ENCODE measurements around the gene ZNF862.

The ZNF862 gene

GRCh38 chr7:149838224-149838991, at the start of gene ZNF862:
ZNF862 (plus strand) TSS chr7:149838375; CDS start chr7:149838612, 237 bp downstream.
- DNase-seq (ENCODE audit: low spot score) = peak; percentile 99

DNA sequence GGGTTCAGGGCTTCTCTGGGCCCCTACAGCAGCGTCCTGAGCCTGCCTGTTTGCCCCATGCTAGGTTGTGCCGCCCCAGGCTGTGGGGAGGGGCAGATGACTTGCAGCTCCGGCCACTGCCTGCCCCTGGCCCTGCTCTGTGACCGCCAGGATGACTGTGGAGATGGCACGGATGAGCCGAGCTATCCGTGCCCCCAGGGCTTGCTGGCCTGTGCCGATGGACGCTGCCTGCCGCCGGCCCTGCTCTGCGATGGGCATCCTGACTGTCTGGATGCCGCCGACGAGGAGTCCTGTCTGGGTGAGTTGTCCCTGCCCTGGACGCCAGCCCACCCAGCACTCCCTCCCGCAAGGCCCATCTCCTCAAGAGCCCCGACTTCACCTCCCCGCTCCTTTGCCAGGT, 49.1 kb upstream of the ZNF862 start:
- no peak for DNase-seq (ENCODE audit: low spot score)

DNA sequence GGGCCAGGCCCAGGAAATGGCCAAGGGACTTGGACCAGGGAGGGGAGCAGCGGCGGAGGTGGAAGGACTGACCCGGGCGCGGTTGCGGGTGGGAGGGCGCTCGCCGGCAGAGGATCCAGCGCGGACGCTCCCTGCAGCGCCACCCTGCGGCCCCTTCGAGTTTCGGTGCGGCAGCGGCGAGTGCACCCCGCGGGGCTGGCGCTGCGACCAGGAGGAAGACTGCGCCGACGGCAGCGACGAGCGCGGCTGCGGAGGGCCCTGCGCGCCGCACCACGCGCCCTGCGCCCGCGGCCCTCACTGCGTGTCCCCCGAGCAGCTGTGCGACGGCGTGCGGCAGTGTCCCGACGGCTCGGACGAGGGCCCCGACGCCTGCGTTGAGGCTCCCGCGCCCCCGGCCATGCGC, 48.0 kb upstream of the ZNF862 start:
- DNase-seq (ENCODE audit: low spot score) = peak; percentile 84

DNA sequence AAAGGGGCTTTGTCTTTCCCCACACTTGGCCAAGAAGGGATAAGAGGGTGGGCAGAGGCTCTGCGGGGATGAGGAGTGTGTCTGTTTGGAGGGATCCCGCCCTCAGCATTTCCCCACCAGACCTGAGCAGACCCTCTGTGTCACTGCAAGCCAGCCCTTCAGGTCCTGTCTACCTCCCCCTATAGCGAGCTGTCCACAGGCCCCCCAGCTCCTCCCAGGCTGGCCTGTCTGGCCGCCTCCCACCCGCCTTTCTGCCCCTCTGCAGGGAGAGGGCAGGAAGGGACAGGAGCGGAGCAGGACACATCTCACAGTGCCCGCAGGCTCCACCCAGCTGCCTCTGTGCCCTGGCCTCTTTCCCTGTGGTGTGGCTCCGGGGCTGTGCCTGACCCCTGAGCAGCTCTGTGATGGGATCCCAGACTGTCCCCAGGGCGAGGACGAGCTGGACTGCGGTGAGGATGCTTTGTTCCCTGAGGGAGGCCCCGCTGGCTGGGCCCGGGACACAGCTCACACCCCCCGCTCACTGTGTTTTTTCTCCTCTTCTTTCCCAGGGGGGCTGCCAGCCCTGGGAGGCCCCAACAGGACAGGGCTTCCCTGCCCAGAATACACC, 47.3 kb upstream of the ZNF862 start:
- DNase-seq (ENCODE audit: low spot score) = no peak

GRCh38 chr7:149791411-149792219, 46.6 kb upstream of the ZNF862 start:
- DNase-seq (ENCODE audit: low spot score) = no peak

DNA sequence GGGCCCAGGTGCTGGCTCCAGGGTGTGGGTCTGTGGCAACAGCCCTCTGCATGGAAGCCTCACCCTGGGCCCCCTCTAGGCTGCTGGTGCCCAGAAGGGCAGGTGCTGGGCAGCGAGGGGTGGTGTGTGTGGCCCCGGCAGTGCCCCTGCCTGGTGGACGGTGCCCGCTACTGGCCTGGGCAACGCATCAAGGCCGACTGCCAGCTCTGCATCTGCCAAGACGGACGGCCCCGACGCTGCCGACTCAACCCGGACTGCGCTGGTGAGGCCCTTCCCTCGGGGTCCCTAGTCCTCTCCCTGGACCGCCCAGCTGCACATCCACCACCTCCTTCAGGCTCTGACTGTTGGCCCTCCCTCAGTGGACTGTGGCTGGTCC, 46.0 kb upstream of the ZNF862 start:
- no peak for DNase-seq (ENCODE audit: low spot score)

DNA sequence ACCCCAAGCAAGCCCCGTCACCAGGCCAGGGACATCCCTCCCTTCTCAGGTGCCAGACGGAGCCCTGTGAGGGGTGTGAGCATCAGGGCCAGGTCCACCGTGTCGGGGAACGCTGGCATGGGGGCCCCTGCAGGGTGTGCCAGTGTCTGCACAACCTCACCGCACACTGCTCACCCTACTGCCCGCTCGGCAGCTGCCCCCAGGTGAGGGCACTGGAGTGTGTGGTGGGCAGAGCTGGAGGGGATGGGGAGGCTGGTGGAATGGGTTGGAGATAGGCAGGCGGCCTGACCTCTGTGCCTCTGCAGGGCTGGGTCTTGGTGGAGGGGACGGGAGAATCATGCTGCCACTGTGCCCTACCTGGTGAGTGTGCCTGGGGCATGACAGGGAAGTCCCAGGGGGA, 44.9 kb upstream of the ZNF862 start:
- no peak for DNase-seq (ENCODE audit: low spot score)

- DNase-seq (ENCODE audit: low spot score) = no peak
These were observed 43.5 kb upstream of the ZNF862 start for GRCh38 chr7:149794661-149795060.

DNA sequence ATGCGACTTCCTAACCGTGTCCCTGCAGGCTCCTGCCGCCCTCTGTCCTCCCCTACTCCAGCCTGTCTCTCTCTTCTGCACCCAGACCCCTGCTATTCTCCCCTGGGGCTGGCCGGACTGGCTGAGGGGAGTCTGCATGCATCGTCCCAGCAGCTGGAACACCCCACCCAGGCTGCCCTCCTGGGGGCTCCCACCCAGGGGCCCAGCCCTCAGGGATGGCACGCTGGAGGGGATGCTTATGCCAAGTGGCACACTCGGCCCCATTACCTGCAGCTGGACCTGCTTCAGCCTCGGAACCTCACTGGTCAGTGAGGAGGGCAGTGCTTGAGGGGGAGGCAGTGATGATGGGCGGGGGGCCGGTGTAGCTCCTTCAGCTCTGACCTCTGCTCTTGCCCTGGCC, 43.0 kb upstream of the ZNF862 start:
- DNase-seq (ENCODE audit: low spot score) = no peak

DNA sequence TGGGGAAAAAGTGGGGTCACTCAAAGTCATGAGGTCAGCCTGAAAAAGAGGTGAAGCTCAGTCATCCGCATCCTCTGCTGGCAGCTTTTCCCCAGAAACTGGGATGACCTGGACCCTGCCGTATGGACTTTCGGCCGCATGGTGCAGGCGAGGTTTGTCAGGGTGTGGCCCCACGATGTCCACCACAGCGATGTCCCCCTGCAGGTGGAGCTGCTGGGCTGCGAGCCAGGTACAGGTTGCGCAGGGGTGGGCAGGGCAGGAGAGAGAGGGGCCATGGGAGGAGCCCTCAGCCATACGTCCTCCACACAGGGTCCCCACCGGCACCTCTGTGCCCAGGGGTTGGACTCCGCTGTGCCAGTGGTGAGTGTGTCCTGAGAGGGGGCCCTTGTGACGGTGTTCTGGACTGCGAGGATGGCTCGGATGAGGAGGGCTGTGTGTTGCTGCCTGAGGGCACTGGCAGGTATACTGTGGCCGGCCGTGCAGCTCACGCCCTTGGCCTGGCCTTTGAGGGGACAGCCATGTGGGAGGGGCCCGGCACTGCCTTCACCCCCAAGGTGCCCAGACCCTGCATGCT, 41.8 kb upstream of the ZNF862 start:
- no peak for DNase-seq (ENCODE audit: low spot score)

DNA sequence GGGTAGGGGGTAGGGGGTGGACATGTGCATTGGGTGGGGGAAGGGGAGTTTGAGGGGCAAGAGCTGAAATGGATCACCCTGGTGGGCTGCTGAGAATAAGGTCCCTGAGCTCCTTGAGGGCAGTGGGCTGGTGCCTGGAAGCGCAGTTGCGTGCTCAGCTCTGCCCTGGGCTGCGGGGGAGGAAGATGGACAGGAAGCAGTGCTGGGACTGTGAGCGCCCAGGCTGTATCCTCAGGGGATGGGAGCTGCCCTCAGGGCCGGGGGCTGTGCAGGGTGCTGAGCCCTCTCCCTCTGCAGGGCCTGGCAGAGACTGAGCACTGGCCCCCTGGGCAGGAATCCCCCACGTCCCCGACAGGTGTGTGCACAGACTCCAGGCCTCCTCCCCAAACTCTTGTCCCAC, 40.4 kb upstream of the ZNF862 start:
- DNase-seq (ENCODE audit: low spot score) = no peak

- DNase-seq (ENCODE audit: low spot score) = peak; percentile 72
These were observed 38.6 kb upstream of the ZNF862 start for GRCh38 chr7:149799397-149800168.

DNA sequence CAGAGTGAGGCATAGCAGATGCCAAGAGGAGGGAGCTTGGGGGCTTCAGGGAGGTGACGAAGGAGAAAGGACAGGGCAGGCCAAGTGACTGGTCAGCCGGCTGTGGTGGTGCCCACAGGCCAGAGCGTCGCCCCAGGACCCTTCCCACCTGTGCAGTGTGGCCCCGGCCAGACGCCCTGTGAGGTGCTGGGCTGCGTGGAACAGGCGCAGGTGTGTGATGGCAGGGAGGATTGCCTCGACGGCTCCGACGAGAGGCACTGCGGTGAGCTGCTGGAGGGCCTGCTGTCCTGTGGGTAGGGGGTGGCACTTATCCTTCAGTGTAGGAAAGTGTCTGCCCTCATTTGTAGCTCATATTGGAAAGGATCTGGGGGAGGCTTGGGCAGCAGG, 38.0 kb upstream of the ZNF862 start:
- no peak for DNase-seq (ENCODE audit: low spot score)

DNA sequence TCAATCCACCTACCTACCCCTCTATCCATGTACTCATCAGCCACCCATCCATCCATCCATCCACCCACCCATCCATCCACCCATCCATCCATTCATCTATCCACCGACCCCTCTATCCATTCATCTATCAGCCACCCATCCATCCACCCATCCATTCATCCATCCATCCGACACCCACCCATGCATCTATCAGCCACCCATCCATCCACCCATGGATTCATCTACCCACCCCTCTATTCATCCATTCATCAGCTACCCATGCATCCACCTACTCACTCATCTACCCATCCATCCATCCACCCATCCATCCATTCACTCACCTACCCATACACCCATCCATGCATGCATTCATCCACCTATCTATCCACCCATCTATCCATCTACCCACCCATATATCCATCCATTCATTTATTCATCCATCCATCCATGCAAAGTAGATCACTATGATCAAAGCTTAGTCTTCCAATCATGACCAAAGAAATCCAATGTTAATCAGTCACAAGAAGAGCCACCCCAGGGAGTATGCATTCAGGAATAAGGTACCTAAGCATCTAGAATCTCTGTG, 37.1 kb upstream of the ZNF862 start:
- DNase-seq (ENCODE audit: low spot score) = no peak

- no peak for DNase-seq (ENCODE audit: low spot score)
These were observed 36.4 kb upstream of the ZNF862 start for GRCh38 chr7:149801816-149802215.

- no peak for DNase-seq (ENCODE audit: low spot score)
These were observed 35.2 kb upstream of the ZNF862 start for GRCh38 chr7:149802966-149803365.

DNA sequence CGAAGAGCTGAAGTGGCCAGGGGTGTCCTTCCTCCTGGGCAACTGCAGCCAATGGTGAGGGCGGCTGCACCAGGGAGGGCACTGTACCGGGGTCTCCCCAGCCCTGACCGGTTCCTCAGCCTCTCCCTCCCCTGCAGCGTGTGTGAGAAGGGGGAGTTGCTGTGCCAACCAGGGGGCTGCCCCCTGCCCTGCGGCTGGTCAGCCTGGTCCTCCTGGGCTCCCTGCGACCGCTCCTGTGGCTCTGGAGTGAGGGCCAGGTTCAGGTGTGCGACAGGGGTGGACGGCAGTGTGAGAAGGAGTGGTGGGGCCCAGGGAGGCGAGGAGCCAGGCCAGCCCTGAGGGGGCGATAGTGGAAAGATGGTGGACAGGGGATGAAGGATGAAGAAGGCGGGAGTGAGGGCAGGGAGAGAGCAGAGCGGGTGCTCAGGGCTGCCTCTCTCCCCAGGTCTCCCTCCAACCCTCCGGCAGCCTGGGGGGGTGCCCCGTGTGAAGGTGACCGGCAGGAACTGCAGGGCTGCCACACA, 34.6 kb upstream of the ZNF862 start:
- no peak for DNase-seq (ENCODE audit: low spot score)

- no peak for DNase-seq (ENCODE audit: low spot score)
These were observed 34.1 kb upstream of the ZNF862 start for GRCh38 chr7:149804106-149804505.

GRCh38 chr7:149806726-149807125, 31.4 kb upstream of the ZNF862 start:
- no peak for DNase-seq (ENCODE audit: low spot score)

GRCh38 chr7:149808311-149808710, 29.9 kb upstream of the ZNF862 start:
- no peak for DNase-seq (ENCODE audit: low spot score)

- no peak for DNase-seq (ENCODE audit: low spot score)
These were observed 29.0 kb upstream of the ZNF862 start for GRCh38 chr7:149809215-149809614.

All from D341Med (cell line).